ENCODE measurements around the gene GRB10.

The GRB10 gene

GRCh38 chr7:50666124-50666496 is 116.6 kb downstream of the GRB10 start:
- Mint-ChIP-seq H3K4me3 (no peak overlapping the region), H3K9me3 (no peaks in the 10 kb centered on the region), H3K27ac (peak overlapping the region; percentile 72), H3K36me3 (ENCODE audit: low read depth) (peaks cover 52% of the 10 kb centered on the region), H3K4me1 (peaks cover 5% of the 10 kb centered on the region), H3K27me3 (ENCODE audit: low read depth, poor library complexity) (no peaks in the 10 kb centered on the region)
- DNase-seq: no peak
- TF ChIP-seq, protein P1, sequence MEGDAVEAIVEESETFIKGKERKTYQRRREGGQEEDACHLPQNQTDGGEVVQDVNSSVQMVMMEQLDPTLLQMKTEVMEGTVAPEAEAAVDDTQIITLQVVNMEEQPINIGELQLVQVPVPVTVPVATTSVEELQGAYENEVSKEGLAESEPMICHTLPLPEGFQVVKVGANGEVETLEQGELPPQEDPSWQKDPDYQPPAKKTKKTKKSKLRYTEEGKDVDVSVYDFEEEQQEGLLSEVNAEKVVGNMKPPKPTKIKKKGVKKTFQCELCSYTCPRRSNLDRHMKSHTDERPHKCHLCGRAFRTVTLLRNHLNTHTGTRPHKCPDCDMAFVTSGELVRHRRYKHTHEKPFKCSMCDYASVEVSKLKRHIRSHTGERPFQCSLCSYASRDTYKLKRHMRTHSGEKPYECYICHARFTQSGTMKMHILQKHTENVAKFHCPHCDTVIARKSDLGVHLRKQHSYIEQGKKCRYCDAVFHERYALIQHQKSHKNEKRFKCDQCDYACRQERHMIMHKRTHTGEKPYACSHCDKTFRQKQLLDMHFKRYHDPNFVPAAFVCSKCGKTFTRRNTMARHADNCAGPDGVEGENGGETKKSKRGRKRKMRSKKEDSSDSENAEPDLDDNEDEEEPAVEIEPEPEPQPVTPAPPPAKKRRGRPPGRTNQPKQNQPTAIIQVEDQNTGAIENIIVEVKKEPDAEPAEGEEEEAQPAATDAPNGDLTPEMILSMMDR (IDR thresholded peaks at IDR 0.05): no peak

DNA sequence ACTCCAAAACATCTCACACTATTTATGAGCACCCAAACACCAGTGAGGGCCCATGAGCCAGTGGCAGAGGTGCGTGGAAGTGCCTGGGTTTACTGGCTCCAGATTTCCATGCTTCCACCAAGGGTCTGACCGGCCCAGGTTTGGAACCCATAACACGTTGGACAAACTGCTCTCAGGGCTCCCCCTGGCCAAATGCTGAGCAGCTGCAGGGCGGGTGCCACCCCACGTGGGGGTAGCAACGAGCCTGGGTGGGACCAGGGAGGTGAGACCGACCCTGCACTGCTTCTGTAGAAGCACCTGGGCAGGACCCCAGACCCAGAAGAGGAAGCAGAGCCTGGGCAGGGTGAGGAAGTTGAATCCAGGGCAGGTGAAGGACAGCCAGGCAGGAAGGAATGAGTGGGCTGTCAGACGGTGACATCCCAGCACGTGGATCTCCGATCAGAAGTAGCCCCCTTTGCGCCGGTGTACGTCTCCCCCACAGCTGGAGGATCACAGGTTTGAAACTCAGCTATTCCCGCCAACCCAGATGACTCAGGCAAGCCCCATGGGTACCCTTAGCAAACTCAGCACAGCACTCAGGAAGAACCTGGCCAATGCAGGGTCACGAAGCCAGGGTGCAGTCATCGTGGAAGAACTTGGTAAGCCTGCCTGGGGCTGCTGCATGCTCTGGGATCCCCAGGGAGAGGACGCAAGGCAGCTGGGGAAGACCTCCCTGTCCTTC is 117.1 kb downstream of the GRB10 start:
- no peak for DNase-seq
- TF ChIP-seq, protein P1 (IDR thresholded peaks at IDR 0.05): no peak
- Mint-ChIP-seq H3K4me3 (no peak overlapping the region), H3K4me1 (peaks cover 5% of the 10 kb centered on the region), H3K9me3 (no peaks in the 10 kb centered on the region), H3K36me3 (ENCODE audit: low read depth) (peaks cover 46% of the 10 kb centered on the region), H3K27ac (no peak overlapping the region), H3K27me3 (ENCODE audit: low read depth, poor library complexity) (no peaks in the 10 kb centered on the region)

DNA sequence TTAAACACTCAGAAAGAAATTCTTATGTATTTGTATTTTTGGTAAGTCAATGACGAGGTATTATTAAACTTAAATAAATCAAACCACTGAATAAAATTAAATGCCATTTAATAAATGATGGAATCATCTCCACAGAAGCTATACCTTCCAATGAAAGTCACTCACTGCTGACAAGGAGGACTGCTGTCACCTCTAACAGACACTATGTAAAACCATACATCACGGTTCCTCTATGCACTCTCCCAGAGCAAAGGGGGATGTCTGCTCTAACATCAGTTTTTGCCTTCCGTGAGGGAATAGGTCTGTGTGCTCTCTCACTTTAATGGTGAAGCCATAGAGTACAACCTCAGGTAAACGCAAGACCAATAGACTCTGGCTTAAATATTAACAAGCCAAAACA is 117.8 kb downstream of the GRB10 start:
- no peaks in the 10 kb centered on the region for H3K9me3 Mint-ChIP-seq
- H3K4me3 Mint-ChIP-seq: no peak overlapping the region
- no peak for DNase-seq
- TF ChIP-seq, protein P1 (IDR thresholded peaks at IDR 0.05): no peak
- peaks cover 5% of the 10 kb centered on the region for H3K4me1 Mint-ChIP-seq
- H3K27ac Mint-ChIP-seq: no peak overlapping the region
- H3K27me3 Mint-ChIP-seq (ENCODE audit: low read depth, poor library complexity): no peaks in the 10 kb centered on the region
- H3K36me3 Mint-ChIP-seq (ENCODE audit: low read depth): peaks cover 46% of the 10 kb centered on the region

- H3K27me3 Mint-ChIP-seq (ENCODE audit: low read depth, poor library complexity): no peaks in the 10 kb centered on the region
- no peak for DNase-seq
Observed at GRCh38 chr7:50664461-50664922, 118.2 kb downstream of the GRB10 start.

GRCh38 chr7:50663396-50664102 is 119.1 kb downstream of the GRB10 start:
- Mint-ChIP-seq H3K4me3 (no peak overlapping the region), H3K27me3 (ENCODE audit: low read depth, poor library complexity) (no peaks in the 10 kb centered on the region), H3K4me1 (peaks cover 5% of the 10 kb centered on the region), H3K27ac (no peak overlapping the region), H3K9me3 (no peaks in the 10 kb centered on the region), H3K36me3 (ENCODE audit: low read depth) (peaks cover 40% of the 10 kb centered on the region)
- no peak for DNase-seq
- TF ChIP-seq, protein P1 (IDR thresholded peaks at IDR 0.05): no peak

More at GRCh38 chr7:50664461-50664922, 118.2 kb downstream of the GRB10 start:
- H3K4me3 Mint-ChIP-seq: no peak overlapping the region
- H3K9me3 Mint-ChIP-seq: no peaks in the 10 kb centered on the region
- H3K4me1 Mint-ChIP-seq: peaks cover 5% of the 10 kb centered on the region
- H3K27ac Mint-ChIP-seq: no peak overlapping the region
- H3K36me3 Mint-ChIP-seq (ENCODE audit: low read depth): peaks cover 46% of the 10 kb centered on the region
- TF ChIP-seq, protein P1 (IDR thresholded peaks at IDR 0.05): no peak

Data from nephron progenitor cell (in vitro differentiated cells).